A549 (cell line): Measurements from ENCODE around the gene DAB2. TPM values are rescaled to one million over a fixed set of nuclear protein-coding genes. Genes with fewer than 3 reads are reported as not detected.
A peak's percentile ranks its signal among the peaks of the same experiment; 100 is the strongest.

Source experiments
- CHD2 ChIP-seq: fragments of 150-350 bp; IDR thresholded peaks from 2 replicates; pipeline ENCODE4 v1.6.1; 2014; ENCODE audit warnings: low read length; ENCODE audit not compliant: partially characterized antibody
- FOSL2 ChIP-seq, 2 experiments: fragments of 450-650 bp in 1 of 2; fragments of >200 bp in 1 of 2; sonication (Bioruptor Twin) in 1 of 2; formaldehyde crosslinking; IDR thresholded peaks; 2 replicates each; pipeline versions ENCODE4 v1.5.0 to v1.6.1; 2016 to 2020; ENCODE audit warnings: mild to moderate bottlenecking in 1 of 2, moderate library complexity in 1 of 2
- GATA3 ChIP-seq: IDR thresholded peaks from 2 replicates; pipeline ENCODE4 v1.6.1; 2012; ENCODE audit warnings: borderline replicate concordance
- HOXA7 ChIP-seq: fragments of 250-450 bp; sonication (Bioruptor Pico); IDR thresholded peaks from 2 replicates; pipeline ENCODE4 v1.5.0; 2020; ENCODE audit warnings: mild to moderate bottlenecking, moderate library complexity
- HOXB5 ChIP-seq: fragments of 250-450 bp; sonication (Bioruptor Pico); IDR thresholded peaks from 2 replicates; pipeline ENCODE4 v1.5.0; 2020; ENCODE audit warnings: mild to moderate bottlenecking, moderate library complexity
- JUN ChIP-seq, 2 experiments: fragments of >200 bp; sonication (Bioruptor Twin); formaldehyde crosslinking; IDR thresholded peaks; 2 replicates in 1 of 2; 3 replicates in 1 of 2; pipeline ENCODE4 v1.6.1; 2016 to 2017
- JUNB ChIP-seq: fragments of >200 bp; sonication (Bioruptor Twin); formaldehyde crosslinking; IDR thresholded peaks from 2 replicates; pipeline ENCODE4 v1.6.1; 2016
- KDM1A ChIP-seq: fragments of 200-600 bp; sonication (generic); IDR thresholded peaks from 2 replicates; pipeline ENCODE4 v1.6.1; 2016; ENCODE audit warnings: low read depth, mild to moderate bottlenecking
- KDM5A ChIP-seq: fragments of 200-600 bp; sonication (generic); IDR thresholded peaks from 2 replicates; pipeline ENCODE4 v1.6.1; 2016; ENCODE audit warnings: antibody characterized with exemption, mild to moderate bottlenecking
- NPAS2 ChIP-seq: fragments of 250-450 bp; sonication (Bioruptor Pico); IDR thresholded peaks from 2 replicates; pipeline ENCODE4 v1.8.0; 2022; ENCODE audit warnings: mild to moderate bottlenecking, moderate library complexity, borderline replicate concordance
- NR3C1 ChIP-seq: fragments of >200 bp; sonication (Bioruptor Twin); formaldehyde crosslinking; IDR thresholded peaks from 3 replicates; pipeline ENCODE4 v1.6.1; 2017
- RCOR1 ChIP-seq: fragments of 150-350 bp; IDR thresholded peaks from 2 replicates; pipeline ENCODE4 v1.6.1; 2014; ENCODE audit warnings: antibody characterized with exemption, low read length, low read depth
- RNF2 ChIP-seq: fragments of 200-600 bp; sonication (generic); IDR thresholded peaks from 2 replicates; pipeline ENCODE4 v1.6.1; 2016; ENCODE audit warnings: low read depth, mild to moderate bottlenecking, antibody characterized with exemption, moderate library complexity, borderline replicate concordance
- SREBF2 ChIP-seq: fragments of 450-650 bp; IDR thresholded peaks from 2 replicates; pipeline ENCODE4 v1.6.1; 2014; ENCODE audit warnings: mild to moderate bottlenecking, moderate library complexity
- ZFP36 ChIP-seq: fragments of 450-650 bp; IDR thresholded peaks from 2 replicates; pipeline ENCODE4 v1.6.1; 2014; ENCODE audit warnings: borderline replicate concordance; ENCODE audit not compliant: partially characterized antibody
- ZSCAN20 ChIP-seq: fragments of 250-450 bp; sonication (Bioruptor Pico); IDR thresholded peaks from 2 replicates; pipeline ENCODE4 v1.8.0; 2022; ENCODE audit warnings: mild to moderate bottlenecking, moderate library complexity
- polyA plus RNA-seq, 4 experiments: library from polyadenylated mRNA; depleted of rRNA in 3 of 4; stranded (reverse); fragments of >200 nt; fragmentation: RNase III in 1 of 4; extraction: RNeasy Plus Mini Kit Qiagen cat#74134 plus additional on column Dnase treatment in 1 of 4; gene quantifications; 2 replicates in 3 of 4; 3 replicates in 1 of 4; pipeline ENCODE4 v1.2.3, GENCODE V29; 2011 to 2017
- TF ChIP-seq, protein P1 (sequence below): fragments of >200 bp; sonication (Bioruptor Twin); formaldehyde crosslinking; IDR thresholded peaks from 3 replicates; pipeline ENCODE4 v1.6.1; 2016
- TF ChIP-seq, protein P2 (sequence below): fragments of 150-350 bp; IDR thresholded peaks from 2 replicates; pipeline ENCODE4 v1.6.1; 2014; ENCODE audit warnings: low read depth, mild to moderate bottlenecking, low read length
- TF ChIP-seq, protein P3 (sequence below): fragments of 250-450 bp; sonication (Bioruptor Pico); IDR thresholded peaks from 2 replicates; pipeline ENCODE4 v1.5.0; 2021; ENCODE audit warnings: mild to moderate bottlenecking, moderate library complexity, borderline replicate concordance
- TF ChIP-seq, protein P4 (sequence below): fragments of 450-650 bp; IDR thresholded peaks from 2 replicates; pipeline ENCODE4 v1.6.1; 2014; ENCODE audit warnings: antibody characterized with exemption
- TF ChIP-seq, protein P5 (sequence below): IDR thresholded peaks from 2 replicates; pipeline ENCODE4 v1.6.1; 2012; ENCODE audit warnings: low read depth, borderline replicate concordance
- TF ChIP-seq, protein P6 (sequence below): IDR thresholded peaks from 2 replicates; pipeline ENCODE4 v1.6.1; 2012

The DAB2 gene
- polyA plus RNA-seq, 2 of the 4 experiments (the other 2 are of a cell fraction), result 13.6 to 17.1 TPM

DNA sequence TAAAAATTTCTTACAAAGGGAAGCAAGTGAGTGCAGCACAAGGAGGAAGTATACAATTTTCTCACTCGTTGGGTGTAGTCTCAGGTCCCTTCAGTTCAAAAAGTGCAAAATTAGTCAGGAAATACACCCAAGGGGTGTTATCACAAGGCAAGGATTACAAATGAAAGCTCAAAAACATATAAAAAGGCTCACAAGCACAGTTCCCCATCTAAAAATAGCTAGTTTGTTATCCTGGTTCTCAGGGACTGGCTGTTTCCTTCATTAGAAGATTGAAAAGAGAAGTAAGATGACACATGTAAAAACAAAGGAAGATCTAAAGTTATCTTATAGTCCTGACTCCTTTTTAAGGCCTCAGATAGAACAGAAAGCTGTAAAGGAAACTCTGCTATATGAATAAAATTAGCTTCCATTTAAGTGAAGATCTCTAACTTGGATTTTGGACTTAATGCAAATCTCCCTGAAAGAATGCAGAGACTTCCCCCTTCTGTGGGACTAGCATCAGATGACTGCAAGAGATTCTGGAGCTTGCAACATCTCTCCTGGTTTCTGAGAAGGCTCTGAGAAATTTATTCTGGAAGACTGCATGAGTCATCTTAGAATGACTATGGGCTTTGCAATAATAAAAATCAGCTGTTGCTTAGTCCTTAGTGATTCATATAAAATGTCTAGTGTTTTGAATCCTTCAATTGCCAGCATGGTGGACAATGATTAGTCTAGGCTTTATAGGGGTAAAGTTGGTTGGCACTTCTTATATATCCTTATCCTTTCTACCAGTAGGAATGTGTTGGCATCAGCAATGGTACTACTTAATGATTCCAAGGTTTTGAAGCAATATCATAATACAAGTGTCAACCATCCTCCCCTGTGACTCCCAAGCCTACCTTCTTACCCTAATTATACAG lies 25.4 kb downstream of the DAB2 start (continued):
- TF ChIP-seq NPAS2 (CRISPR knock-in tag) (no peak), HOXA7 (no peak), ZSCAN20 (no peak), CHD2 (no peak), GATA3 (peak; percentile 34; the same call in 1 of the 2 replicates), SREBF2 (no peak), JUN (IDR thresholded peaks at IDR 0.05) (peak; percentile 58 to 84; a peak in 3 of 5 replicates), JUNB (peak; percentile 98), KDM1A (no peak), FOSL2 (IDR thresholded peaks at IDR 0.05) (peak; percentile 99), FOSL2 (CRISPR knock-in tag; IDR thresholded peaks at IDR 0.05) (peak; percentile 100), RNF2 (no peak), ZFP36 (no peak), HOXB5 (CRISPR knock-in tag) (no peak), RCOR1 (no peak), KDM5A (no peak), NR3C1 (no peak)
- TF ChIP-seq, protein P1, sequence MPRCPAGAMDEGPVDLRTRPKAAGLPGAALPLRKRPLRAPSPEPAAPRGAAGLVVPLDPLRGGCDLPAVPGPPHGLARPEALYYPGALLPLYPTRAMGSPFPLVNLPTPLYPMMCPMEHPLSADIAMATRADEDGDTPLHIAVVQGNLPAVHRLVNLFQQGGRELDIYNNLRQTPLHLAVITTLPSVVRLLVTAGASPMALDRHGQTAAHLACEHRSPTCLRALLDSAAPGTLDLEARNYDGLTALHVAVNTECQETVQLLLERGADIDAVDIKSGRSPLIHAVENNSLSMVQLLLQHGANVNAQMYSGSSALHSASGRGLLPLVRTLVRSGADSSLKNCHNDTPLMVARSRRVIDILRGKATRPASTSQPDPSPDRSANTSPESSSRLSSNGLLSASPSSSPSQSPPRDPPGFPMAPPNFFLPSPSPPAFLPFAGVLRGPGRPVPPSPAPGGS, result peak; percentile 55; the same call in 1 of the 3 replicates
- TF ChIP-seq, protein P2, sequence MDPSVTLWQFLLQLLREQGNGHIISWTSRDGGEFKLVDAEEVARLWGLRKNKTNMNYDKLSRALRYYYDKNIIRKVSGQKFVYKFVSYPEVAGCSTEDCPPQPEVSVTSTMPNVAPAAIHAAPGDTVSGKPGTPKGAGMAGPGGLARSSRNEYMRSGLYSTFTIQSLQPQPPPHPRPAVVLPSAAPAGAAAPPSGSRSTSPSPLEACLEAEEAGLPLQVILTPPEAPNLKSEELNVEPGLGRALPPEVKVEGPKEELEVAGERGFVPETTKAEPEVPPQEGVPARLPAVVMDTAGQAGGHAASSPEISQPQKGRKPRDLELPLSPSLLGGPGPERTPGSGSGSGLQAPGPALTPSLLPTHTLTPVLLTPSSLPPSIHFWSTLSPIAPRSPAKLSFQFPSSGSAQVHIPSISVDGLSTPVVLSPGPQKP, result no peak
- TF ChIP-seq, protein P3, sequence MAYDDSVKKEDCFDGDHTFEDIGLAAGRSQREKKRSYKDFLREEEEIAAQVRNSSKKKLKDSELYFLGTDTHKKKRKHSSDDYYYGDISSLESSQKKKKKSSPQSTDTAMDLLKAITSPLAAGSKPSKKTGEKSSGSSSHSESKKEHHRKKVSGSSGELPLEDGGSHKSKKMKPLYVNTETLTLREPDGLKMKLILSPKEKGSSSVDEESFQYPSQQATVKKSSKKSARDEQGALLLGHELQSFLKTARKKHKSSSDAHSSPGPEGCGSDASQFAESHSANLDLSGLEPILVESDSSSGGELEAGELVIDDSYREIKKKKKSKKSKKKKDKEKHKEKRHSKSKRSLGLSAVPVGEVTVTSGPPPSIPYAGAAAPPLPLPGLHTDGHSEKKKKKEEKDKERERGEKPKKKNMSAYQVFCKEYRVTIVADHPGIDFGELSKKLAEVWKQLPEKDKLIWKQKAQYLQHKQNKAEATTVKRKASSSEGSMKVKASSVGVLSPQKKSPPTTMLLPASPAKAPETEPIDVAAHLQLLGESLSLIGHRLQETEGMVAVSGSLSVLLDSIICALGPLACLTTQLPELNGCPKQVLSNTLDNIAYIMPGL (CRISPR knock-in tag), result no peak
- TF ChIP-seq, protein P4, sequence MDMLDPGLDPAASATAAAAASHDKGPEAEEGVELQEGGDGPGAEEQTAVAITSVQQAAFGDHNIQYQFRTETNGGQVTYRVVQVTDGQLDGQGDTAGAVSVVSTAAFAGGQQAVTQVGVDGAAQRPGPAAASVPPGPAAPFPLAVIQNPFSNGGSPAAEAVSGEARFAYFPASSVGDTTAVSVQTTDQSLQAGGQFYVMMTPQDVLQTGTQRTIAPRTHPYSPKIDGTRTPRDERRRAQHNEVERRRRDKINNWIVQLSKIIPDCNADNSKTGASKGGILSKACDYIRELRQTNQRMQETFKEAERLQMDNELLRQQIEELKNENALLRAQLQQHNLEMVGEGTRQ, result no peak
- TF ChIP-seq, protein P5, sequence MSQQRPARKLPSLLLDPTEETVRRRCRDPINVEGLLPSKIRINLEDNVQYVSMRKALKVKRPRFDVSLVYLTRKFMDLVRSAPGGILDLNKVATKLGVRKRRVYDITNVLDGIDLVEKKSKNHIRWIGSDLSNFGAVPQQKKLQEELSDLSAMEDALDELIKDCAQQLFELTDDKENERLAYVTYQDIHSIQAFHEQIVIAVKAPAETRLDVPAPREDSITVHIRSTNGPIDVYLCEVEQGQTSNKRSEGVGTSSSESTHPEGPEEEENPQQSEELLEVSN, result no peak
- TF ChIP-seq, protein P6, sequence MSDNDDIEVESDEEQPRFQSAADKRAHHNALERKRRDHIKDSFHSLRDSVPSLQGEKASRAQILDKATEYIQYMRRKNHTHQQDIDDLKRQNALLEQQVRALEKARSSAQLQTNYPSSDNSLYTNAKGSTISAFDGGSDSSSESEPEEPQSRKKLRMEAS, result no peak; the same call in 1 of the 2 replicates
